Measurements from ENCODE around the gene INKA1. TPM values are rescaled to one million over a fixed set of nuclear protein-coding genes. Genes with fewer than 3 reads are reported as not detected.
"Not testable (repeated sequence)": the region's sequence is repeated elsewhere in the genome, so short reads cannot be mapped to it uniquely, and the experiment has no call there.

INKA1 gene
- total RNA-seq, 1 donor from 2014 or later, result 5.2 TPM

DNA sequence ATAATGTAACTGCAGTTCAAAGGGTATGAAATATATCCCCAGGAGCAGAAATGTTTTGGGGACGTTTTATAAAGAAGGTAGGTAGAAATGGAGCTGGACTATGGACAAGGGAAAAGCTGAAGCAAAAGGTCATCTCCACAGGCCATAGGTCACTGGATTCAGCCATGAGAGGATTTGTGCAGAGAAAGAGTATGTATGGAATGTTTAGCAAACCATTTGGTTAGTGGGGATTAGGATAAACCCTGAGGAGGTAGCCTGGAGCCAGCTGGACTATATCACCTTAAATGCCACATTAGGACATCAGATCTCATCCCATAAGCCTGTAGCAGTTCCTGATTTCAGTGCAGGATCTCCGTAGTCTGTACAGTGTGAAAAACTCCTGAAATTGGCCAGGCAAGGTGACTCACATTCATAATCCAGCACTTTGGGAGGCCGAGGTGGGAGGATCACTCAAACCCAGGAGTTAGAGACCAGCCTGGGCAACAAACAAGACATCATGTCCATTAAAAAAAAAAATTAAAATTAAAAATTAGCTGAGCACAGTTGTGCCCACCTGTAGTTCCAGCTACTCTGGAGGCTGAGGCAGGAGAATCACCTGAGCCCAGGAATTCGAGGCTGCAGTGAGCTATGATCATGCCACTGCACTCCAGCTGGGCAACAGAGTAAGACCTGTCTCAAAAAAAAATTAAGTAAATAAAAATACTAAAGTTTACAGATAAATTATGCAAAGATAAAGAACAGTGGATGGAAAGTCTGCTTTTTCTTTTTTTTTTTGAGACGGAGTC is 21.5 kb upstream of the INKA1 start:
- Mint-ChIP-seq H3K27me3 (ENCODE audit: unreplicated experiment) (no peaks in the 10 kb centered on the region), H3K9me3 (ENCODE audit: unreplicated experiment) (no peaks in the 10 kb centered on the region), H3K4me3 (ENCODE audit: unreplicated experiment) (no peak overlapping the region), H3K36me3 (ENCODE audit: unreplicated experiment) (peaks cover 7% of the 10 kb centered on the region), H3K27ac (ENCODE audit: unreplicated experiment) (peak overlapping the region; percentile 2), H3K4me1 (ENCODE audit: unreplicated experiment) (peaks cover 44% of the 10 kb centered on the region)
- TF ChIP-seq, protein P1, sequence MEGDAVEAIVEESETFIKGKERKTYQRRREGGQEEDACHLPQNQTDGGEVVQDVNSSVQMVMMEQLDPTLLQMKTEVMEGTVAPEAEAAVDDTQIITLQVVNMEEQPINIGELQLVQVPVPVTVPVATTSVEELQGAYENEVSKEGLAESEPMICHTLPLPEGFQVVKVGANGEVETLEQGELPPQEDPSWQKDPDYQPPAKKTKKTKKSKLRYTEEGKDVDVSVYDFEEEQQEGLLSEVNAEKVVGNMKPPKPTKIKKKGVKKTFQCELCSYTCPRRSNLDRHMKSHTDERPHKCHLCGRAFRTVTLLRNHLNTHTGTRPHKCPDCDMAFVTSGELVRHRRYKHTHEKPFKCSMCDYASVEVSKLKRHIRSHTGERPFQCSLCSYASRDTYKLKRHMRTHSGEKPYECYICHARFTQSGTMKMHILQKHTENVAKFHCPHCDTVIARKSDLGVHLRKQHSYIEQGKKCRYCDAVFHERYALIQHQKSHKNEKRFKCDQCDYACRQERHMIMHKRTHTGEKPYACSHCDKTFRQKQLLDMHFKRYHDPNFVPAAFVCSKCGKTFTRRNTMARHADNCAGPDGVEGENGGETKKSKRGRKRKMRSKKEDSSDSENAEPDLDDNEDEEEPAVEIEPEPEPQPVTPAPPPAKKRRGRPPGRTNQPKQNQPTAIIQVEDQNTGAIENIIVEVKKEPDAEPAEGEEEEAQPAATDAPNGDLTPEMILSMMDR (IDR thresholded peaks at IDR 0.05), result no peak
- no peak for DNase-seq (ENCODE audit: extremely low spot score, unreplicated experiment)

- not testable (repeated sequence) for H3K27ac Mint-ChIP-seq (ENCODE audit: unreplicated experiment); H3K27me3 Mint-ChIP-seq (ENCODE audit: unreplicated experiment); H3K4me3 Mint-ChIP-seq (ENCODE audit: unreplicated experiment); DNase-seq (ENCODE audit: extremely low spot score, unreplicated experiment); H3K36me3 Mint-ChIP-seq (ENCODE audit: unreplicated experiment); H3K9me3 Mint-ChIP-seq (ENCODE audit: unreplicated experiment)
- peaks cover 51% of the 10 kb centered on the region for H3K4me1 Mint-ChIP-seq (ENCODE audit: unreplicated experiment)
Observed at GRCh38 chr3:49782277-49782676, 20.8 kb upstream of the INKA1 start.

DNA sequence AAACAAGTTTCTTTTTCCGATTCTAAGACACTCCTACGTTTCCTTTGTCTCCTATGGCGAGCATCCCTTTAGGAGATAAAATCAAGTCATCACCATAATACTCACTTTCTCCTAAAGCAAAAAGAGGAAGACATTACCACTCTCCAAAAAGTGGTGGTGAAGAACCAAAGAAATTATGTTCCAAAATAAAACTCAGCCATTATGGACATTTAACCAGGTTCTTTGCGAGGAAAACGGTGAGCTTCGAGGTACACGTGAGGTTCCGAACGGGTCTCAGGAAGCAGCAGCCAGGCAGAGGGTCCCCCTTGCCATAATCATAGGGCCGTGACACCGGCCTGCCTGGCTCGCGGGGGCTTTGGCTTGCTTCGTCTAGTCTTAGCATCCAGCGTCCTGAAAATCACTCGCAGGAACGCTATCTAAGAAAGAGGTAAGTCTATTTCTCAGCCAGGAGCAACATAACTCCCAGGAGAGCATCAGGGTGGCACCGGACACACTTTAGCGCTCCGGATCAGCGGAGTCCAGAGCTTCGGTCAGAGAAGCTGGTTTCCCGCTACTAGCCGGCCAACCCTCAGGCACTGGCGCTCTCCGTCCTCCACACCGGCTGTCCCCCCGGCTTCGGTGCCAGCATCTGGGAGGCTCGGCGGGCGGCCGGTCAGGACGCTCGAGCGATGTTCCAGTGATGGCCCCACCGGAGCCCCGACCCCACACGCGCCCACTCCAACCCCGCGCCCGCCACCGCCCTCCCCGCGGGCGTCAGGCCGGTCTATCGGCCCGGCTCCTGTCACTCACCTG is 17.3 kb upstream of the INKA1 start:
- H3K27me3 Mint-ChIP-seq (ENCODE audit: unreplicated experiment), result no peaks in the 10 kb centered on the region
- H3K36me3 Mint-ChIP-seq (ENCODE audit: unreplicated experiment), result peaks cover 4% of the 10 kb centered on the region
- peak overlapping the region; percentile 85 for H3K27ac Mint-ChIP-seq (ENCODE audit: unreplicated experiment)
- no peaks in the 10 kb centered on the region for H3K9me3 Mint-ChIP-seq (ENCODE audit: unreplicated experiment)
- TF ChIP-seq, protein P1 (IDR thresholded peaks at IDR 0.05), result no peak
- peak overlapping the region; percentile 86 for H3K4me3 Mint-ChIP-seq (ENCODE audit: unreplicated experiment)
- DNase-seq (ENCODE audit: extremely low spot score, unreplicated experiment), result no peak
- H3K4me1 Mint-ChIP-seq (ENCODE audit: unreplicated experiment), result peaks cover 33% of the 10 kb centered on the region

DNA sequence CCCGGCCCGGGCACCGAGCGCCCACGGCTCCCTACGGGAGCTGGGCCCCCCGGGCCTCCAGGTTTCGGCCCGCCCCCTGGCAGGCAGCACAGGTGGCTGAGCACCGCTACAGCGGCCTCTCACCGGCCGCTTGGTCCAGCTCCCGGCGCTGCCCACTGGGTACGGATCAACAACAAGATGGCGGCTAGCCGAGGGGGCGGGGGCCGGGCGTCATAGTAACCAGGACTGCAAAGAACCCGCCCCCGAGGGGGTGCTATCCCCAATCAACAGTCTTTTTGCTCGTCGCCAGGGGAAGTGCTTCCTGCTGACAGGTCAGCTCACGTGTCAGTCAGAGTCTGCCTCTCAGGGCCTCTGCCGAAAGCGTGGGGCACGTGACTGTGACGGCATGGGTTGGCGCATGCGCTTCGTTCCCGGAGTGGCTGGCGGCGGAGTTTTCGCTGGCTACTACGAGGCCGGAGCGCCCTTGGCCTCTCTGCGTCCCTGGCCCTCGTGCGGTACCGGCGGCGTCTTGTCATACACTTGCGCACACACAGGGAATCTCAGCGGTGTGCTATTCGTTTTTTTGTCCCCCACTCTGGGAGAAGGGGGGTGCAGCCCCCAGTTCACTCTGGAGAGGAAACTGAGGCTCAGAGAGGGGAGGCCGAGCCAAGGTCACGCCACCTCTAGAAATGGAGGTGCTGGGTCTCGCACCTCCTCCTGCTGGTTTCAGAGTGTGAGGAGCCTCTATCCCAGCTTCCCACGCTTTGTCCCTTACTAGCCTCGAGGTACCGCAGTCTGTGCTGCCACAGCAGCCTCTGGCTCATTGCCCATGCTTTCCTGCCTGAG is 16.5 kb upstream of the INKA1 start, which contains the start of gene IP6K1:
Gene IP6K1 (minus strand): TSS at position 186 of the 825 bp plus-strand sequence. CDS start 38,502 bp downstream, outside the sequence.
- peaks cover 4% of the 10 kb centered on the region for H3K36me3 Mint-ChIP-seq (ENCODE audit: unreplicated experiment)
- H3K4me1 Mint-ChIP-seq (ENCODE audit: unreplicated experiment), result peaks cover 26% of the 10 kb centered on the region
- TF ChIP-seq, protein P1 (IDR thresholded peaks at IDR 0.05), result no peak
- H3K4me3 Mint-ChIP-seq (ENCODE audit: unreplicated experiment), result peak within 1 kb of the TSS; percentile 86
- H3K9me3 Mint-ChIP-seq (ENCODE audit: unreplicated experiment), result no peaks in the 10 kb centered on the region
- no peaks in the 10 kb centered on the region for H3K27me3 Mint-ChIP-seq (ENCODE audit: unreplicated experiment)
- peak; percentile 100 for DNase-seq (ENCODE audit: extremely low spot score, unreplicated experiment)
- H3K27ac Mint-ChIP-seq (ENCODE audit: unreplicated experiment), result peak within 1 kb of the TSS; percentile 97

GRCh38 chr3:49787182-49787464 is 15.9 kb upstream of the INKA1 start:
- no peak for DNase-seq (ENCODE audit: extremely low spot score, unreplicated experiment)
- H3K4me3 Mint-ChIP-seq (ENCODE audit: unreplicated experiment), result peak overlapping the region; percentile 86
- no peaks in the 10 kb centered on the region for H3K27me3 Mint-ChIP-seq (ENCODE audit: unreplicated experiment)
- H3K27ac Mint-ChIP-seq (ENCODE audit: unreplicated experiment), result peak overlapping the region; percentile 97
- peaks cover 26% of the 10 kb centered on the region for H3K4me1 Mint-ChIP-seq (ENCODE audit: unreplicated experiment)
- peaks cover 4% of the 10 kb centered on the region for H3K36me3 Mint-ChIP-seq (ENCODE audit: unreplicated experiment)
- no peaks in the 10 kb centered on the region for H3K9me3 Mint-ChIP-seq (ENCODE audit: unreplicated experiment)
- TF ChIP-seq, protein P1 (IDR thresholded peaks at IDR 0.05), result no peak
